DND-41 (cell line): ENCODE data around the gene CYREN.
"Not testable (repeated sequence)": the region's sequence is repeated elsewhere in the genome, so short reads cannot be mapped to it uniquely, and the experiment has no call there.

ENCODE experiments used
- CTCF ChIP-seq: IDR thresholded peaks from 2 replicates; pipeline ENCODE4 v1.5.1; 2012; ENCODE audit warnings: borderline replicate concordance, low read length, moderate library complexity, mild to moderate bottlenecking; ENCODE audit not compliant: poor library complexity, severe bottlenecking; ENCODE audit errors: extremely low read depth
- EZH2 ChIP-seq: IDR thresholded peaks from 3 replicates; pipeline ENCODE4 v1.6.1; 2012; ENCODE audit warnings: borderline replicate concordance, low read depth, mild to moderate bottlenecking, moderate library complexity, low read length, inconsistent platforms; ENCODE audit not compliant: severe bottlenecking

- not testable (repeated sequence) for TF ChIP-seq CTCF, EZH2
These were observed 533 bp upstream of the CYREN start for GRCh38 chr7:135170998-135171481.
